Measurements from ENCODE around the gene IFI27L1.

The IFI27L1 gene

DNA sequence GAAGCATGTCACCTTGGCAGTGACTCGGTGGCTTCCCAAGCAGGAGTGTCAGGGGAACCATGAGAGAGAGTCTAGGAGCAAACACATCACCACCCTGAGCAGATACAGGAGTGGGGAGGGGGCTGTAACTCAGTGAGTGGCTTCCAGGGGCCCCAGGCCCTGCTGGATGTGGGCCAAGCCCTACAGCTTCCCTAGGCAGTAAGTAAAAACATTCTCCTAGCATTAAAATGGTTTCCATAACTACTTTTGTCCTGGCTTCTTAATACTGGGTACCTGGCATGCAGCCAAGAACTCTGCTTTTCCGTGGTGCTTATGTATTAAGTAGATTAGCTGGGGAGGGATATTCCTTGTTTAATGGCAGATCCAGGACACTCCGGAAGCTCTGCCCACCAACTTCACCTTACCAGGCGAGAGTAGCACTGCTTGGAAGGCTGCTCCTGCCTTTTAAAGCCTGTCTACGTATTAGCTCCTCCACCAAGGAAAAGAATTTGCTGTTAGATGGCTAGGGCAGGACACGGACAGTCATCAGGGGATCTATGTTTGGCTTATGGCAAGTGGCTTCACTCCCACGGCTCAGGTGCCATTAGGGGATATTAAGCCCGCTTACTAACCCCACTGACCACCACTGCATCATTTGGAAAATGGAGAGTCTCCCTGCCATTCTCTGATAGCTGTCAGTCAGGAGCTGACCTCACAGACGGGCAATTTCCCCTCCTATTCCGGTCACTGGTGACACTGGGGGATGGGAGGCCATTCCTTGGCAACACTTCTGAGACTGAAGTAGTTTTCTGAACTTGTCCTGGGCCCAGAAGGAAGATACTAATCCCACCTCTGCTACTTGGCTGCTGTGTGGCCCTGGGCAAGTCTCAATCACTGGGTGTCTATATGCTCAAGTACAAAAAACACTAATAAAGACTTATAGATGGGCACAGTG, 32.2 kb upstream of the IFI27L1 start:
- no peak for DNase-seq (ENCODE audit: low read depth)
- TF ChIP-seq, protein P1, sequence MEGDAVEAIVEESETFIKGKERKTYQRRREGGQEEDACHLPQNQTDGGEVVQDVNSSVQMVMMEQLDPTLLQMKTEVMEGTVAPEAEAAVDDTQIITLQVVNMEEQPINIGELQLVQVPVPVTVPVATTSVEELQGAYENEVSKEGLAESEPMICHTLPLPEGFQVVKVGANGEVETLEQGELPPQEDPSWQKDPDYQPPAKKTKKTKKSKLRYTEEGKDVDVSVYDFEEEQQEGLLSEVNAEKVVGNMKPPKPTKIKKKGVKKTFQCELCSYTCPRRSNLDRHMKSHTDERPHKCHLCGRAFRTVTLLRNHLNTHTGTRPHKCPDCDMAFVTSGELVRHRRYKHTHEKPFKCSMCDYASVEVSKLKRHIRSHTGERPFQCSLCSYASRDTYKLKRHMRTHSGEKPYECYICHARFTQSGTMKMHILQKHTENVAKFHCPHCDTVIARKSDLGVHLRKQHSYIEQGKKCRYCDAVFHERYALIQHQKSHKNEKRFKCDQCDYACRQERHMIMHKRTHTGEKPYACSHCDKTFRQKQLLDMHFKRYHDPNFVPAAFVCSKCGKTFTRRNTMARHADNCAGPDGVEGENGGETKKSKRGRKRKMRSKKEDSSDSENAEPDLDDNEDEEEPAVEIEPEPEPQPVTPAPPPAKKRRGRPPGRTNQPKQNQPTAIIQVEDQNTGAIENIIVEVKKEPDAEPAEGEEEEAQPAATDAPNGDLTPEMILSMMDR (conservative IDR thresholded peaks at IDR 0.05; ENCODE audit: control insufficient read depth, insufficient read depth, low read depth, low read length), result no peak
- H3K4me3 ChIP-seq (ENCODE audit: control insufficient read depth, low read depth, low read length), result no peak overlapping the region

DNA sequence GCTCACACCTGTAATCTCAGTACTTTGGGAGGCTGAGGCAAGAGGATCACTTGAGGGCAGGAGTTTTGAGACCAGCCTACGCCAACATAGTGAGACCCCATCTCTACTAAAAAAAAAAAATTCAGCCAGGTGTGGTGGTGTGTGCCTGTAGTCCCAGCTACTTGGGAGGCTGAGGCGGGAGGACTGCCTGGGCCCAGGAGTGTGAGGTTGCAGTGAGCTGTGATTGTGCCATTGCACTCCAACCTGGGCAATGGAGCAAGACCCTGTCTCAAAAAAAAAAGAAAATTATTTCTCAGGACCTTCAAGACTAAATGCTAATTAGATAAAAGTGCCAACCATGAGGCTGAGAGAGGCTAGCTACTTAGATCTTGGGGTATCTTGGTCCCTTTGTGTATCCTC, 31.5 kb upstream of the IFI27L1 start:
- TF ChIP-seq, protein P1 (conservative IDR thresholded peaks at IDR 0.05; ENCODE audit: control insufficient read depth, insufficient read depth, low read depth, low read length), result no peak
- no peak for DNase-seq (ENCODE audit: low read depth)
- no peak overlapping the region for H3K4me3 ChIP-seq (ENCODE audit: control insufficient read depth, low read depth, low read length)

DNA sequence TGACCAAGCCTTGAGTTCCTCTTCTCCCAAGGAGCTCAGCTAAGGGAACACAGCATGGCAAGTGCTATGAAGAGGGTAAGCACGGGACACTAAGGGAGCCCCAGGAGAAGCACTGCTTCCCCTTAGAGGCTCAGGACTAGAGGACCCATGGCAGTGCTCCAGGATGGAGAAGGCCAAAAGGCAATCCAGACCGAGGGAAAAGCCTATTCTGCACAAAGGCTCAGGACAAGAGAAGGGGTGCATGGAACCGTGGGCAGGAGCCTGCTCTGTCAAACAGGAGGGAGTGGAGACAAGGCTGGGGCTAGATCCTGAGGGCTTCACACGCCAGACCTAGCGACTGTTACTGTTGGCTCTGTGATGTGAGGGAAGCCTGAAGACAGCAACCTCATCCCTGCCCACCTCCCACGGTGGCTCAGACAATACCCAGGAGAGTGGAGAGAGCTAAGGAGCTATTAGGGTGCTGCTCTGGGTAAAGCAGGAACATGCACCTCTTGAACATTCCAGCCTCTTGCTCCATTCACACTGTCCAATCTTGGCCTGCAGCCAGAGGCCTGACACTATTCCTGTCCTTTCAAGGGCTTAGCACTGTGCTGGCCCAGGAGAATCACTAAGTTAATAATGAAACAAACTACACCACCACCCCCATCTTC, 30.8 kb upstream of the IFI27L1 start:
- no peak overlapping the region for H3K4me3 ChIP-seq (ENCODE audit: control insufficient read depth, low read depth, low read length)
- DNase-seq (ENCODE audit: low read depth), result no peak
- TF ChIP-seq, protein P1 (conservative IDR thresholded peaks at IDR 0.05; ENCODE audit: control insufficient read depth, insufficient read depth, low read depth, low read length), result no peak

DNA sequence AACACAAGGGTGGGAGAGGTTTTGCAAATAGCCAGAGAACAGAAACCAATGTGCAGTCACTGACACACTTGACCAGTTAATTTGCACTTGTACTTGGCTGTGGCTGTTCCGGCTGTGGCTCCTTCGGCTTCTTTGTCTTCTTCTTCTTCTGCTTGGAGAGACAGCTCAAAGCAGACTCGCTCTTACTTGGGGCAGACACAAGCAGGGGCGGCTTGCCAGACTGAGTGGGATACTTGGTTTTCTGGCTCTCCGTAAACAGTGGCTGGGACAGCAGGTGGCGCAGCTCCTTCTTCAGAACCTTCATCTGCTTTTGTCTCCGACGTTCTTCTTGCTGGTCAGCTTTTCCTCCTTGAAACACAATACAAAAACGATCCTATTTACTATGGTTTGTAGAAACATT, 30.0 kb upstream of the IFI27L1 start:
- no peak overlapping the region for H3K4me3 ChIP-seq (ENCODE audit: control insufficient read depth, low read depth, low read length)
- DNase-seq (ENCODE audit: low read depth), result peak; percentile 65
- TF ChIP-seq, protein P1 (conservative IDR thresholded peaks at IDR 0.05; ENCODE audit: control insufficient read depth, insufficient read depth, low read depth, low read length), result peak; percentile 71

DNA sequence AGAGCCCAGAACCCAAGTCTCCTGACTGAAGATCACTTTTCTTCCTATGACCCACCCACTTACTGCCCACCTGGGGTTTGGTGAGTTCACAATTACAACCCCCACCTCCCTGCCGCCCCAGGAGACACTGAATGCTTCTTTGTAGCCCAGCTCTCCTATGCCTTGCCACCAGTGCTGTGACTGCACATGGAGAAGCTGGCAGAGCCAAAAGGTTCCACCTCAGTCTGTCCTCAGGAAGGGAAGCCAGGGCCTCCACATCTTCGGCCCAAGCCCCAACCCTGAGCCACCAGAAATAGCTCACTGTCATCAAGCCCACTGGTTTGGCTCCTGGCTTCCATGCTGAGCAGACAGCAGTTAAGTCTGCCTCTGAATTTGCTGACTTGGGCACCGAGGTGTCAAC, 29.3 kb upstream of the IFI27L1 start:
- DNase-seq (ENCODE audit: low read depth), result no peak
- H3K4me3 ChIP-seq (ENCODE audit: control insufficient read depth, low read depth, low read length), result no peak overlapping the region
- TF ChIP-seq, protein P1 (conservative IDR thresholded peaks at IDR 0.05; ENCODE audit: control insufficient read depth, insufficient read depth, low read depth, low read length), result no peak

DNA sequence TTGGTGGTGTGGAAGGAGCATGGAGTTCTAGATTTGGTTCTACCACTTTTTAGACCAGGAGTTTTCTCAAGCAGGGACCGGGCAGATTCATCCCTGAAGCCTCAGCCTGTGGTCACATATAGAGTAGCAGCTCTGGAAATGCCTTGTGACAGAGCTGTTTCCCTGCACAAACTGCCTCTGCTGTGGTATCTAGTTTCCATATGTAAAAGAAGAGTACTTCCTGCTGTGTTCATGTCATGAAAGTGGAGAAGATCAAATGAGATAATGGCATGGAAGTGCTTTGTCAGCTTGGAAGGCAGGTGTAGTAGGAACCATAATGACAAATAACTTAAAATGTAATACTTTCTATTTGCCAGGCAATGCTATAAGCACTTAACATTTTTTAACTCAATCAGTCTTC, 28.9 kb upstream of the IFI27L1 start:
- TF ChIP-seq, protein P1 (conservative IDR thresholded peaks at IDR 0.05; ENCODE audit: control insufficient read depth, insufficient read depth, low read depth, low read length), result no peak
- DNase-seq (ENCODE audit: low read depth), result no peak
- no peak overlapping the region for H3K4me3 ChIP-seq (ENCODE audit: control insufficient read depth, low read depth, low read length)

Data from fibroblast of mammary gland (primary cell).